Motor neuron (in vitro differentiated cells): ENCODE measurements around the gene LMCD1. TPM values are rescaled to one million over a fixed set of nuclear protein-coding genes. Genes with fewer than 3 reads are reported as not detected.

Experiments used
- ATAC-seq, 8 experiments: fragments of 200-7000 bp; cut with Tn5 transposase; replicated peaks in 6 of 8; 2 replicates each; pipeline ENCODE4 v1.8.0; 2021; ENCODE audit warnings: mild to moderate bottlenecking in 8 of 8, moderate library complexity in 8 of 8
- H3K27ac ChIP-seq, 2 donors: fragments of 250-450 bp; sonication (Bioruptor Pico); 2 replicates each; pipeline ENCODE4 v1.9.0; 2021; ENCODE audit warnings: antibody characterized with exemption in 2 of 2, mild to moderate bottlenecking in 2 of 2, moderate library complexity in 1 of 2
- H3K4me1 ChIP-seq, 2 donors: fragments of 250-450 bp; sonication (Bioruptor Pico); replicated peaks in 1 of 2; 2 replicates each; pipeline ENCODE4 v1.6.1; 2021; ENCODE audit warnings: antibody characterized with exemption in 2 of 2, mild to moderate bottlenecking in 2 of 2, moderate library complexity in 1 of 2
- H3K4me3 ChIP-seq, 5 donors: fragments of 250-450 bp; sonication (Bioruptor Pico); 2 replicates each; pipeline ENCODE4 v1.9.0; 2021; ENCODE audit warnings: antibody characterized with exemption in 5 of 5, mild to moderate bottlenecking in 5 of 5, moderate library complexity in 4 of 5
- WGBS, 10 experiments: fragments of 450-650 bp; shearing (Covaris generic); methylation state at CpG; one replicate each; pipeline ENCODE4 v1.0.0; 2022; 5-methylcytosine and 5-hydroxymethylcytosine counted together
- in situ Hi-C, 9 experiments: fragments of 400-800 bp; cut with MboI; loops; one replicate each; pipeline ENCODE4 v1.15.0; 2021; ENCODE audit warnings: low sequenced_read_pairs in 9 of 9, low pct_unique_long_range_greater_than_20kb in 2 of 9; ENCODE audit not compliant: unreplicated experiment in 9 of 9
- total RNA-seq, 8 experiments: library from RNA; unstranded; fragments of 300-600 nt; gene quantifications; 2 replicates each; pipeline versions ENCODE4 v1.2.3 to v1.2.4, GENCODE V29; 2022

LMCD1 gene
- total RNA-seq, 8 experiments from 2014 or later, result 1.8 to 57.1 (median 5.3) TPM

DNA sequence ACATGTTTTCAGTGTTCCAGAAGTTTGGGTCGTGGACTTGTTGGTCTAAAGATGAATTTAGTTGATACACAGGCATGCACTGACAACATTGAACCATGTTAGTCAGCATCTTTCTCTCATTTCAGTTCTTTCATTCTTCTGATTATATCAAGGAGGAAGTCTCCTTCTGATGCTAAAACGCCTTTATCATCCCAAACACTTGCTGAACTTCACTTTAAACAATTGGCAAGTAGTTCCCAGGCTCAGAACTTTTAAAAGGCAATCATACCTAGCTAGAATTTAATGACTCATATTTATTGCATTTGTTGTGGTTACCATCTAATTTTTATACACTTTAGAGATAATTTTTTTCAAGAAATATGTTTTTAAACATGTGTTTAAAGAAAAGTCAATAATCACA, 15.9 kb downstream of the LMCD1 start:
- Histone ChIP-seq H3K27ac (no peak overlapping the region), H3K4me3 (no peak overlapping the region), H3K4me1 (no peaks in the 10 kb centered on the region)
- in situ Hi-C loops, result no loop called here
- ATAC-seq, result no peak
- WGBS, 10 experiments, result 57 to 100% (median 88%) methylated on average over 1 to 2 of the region's 2 CpGs; no CpG with 5 or more reads in 1 of the 10 experiments

DNA sequence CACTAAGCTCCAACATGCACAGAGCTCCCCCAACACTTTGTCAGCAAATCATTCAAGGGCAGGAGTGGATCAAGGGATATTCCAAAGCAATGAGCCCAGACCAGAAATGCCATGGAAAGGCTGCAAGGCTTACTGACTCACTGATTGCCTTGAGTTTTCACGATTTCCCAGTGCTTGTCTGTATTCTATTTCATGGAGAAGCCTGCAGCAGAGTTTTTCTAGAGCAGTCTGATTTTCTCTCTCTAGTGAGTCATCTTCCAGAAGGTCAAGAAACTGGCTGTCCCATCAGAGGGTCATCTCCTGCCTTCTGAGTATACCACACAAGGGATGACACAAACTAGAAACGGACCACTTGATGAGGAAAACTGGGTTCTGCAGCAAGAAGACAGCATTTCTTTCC, 16.5 kb downstream of the LMCD1 start:
- Histone ChIP-seq H3K4me3 (no peak overlapping the region), H3K4me1 (peaks cover 0 to under 1% of the 10 kb centered on the region in 2 donors), H3K27ac (no peak overlapping the region)
- ATAC-seq, result no peak
- in situ Hi-C loops, result no loop called here
- 40 to 100% (median 78%) methylated on average over 1 to 2 of the region's 2 CpGs; no CpG with 5 or more reads in 4 of the 10 experiments for WGBS, 10 experiments

DNA sequence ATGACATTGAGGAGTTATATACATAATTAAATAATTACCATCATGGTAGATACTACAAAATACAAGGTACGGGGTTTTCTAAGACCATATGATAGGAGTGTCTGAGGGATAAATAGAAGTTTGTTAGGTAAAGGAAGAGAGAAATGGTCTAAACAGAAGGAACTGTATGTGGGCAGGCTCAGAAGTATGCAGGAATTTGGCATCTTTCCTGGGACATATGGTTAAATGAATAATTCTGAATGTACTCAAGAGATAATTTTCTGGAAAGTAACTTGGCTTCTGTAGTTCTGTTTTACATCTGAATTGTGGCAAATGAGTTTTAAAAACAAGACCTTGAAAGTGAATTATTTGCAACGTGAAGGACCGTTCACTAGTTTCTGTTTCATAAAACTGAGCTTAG, 17.5 kb downstream of the LMCD1 start:
- no peak overlapping the region for H3K27ac ChIP-seq
- no peak overlapping the region for H3K4me3 ChIP-seq
- in situ Hi-C loops, result no loop called here
- ATAC-seq, result peak in 3 of 8 experiments; percentile 10 to 83 (median 48)
- 24 to 85% (median 71%) methylated on average over 2 to 3 of the region's 3 CpGs; no CpG with 5 or more reads in 1 of the 10 experiments for WGBS, 10 experiments
- H3K4me1 ChIP-seq, result peaks cover 0 to 4% of the 10 kb centered on the region in 2 donors

DNA sequence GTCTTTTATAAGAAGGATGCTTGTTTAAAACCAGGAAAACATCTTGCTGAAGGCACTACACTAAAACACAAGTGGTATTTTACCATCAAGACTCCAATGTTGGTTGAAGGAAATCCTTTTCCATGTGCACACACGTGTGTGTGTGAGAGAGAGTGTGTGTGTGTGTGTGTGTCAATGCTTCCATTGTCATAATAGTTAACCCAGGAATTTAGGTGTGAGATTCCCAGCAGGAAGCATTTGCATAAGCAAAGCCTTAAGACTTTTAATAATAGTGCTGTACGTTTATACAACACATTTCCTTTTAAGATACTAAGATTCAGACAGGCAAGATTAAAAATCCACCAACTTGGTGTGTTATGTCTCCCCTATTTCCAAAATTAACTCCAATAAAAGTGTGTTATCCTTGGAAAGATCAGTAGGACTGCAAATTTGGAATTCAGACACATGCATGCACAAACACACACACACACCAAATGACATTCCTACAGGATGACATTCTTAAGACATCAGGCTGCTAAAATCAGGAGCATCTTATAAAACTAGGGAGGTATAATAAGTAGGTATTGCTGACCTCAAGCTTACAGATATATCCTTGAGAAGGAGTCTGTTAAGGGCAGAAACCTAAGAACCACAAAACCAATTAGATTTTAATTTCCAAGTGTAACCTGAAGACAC, 18.3 kb downstream of the LMCD1 start:
- in situ Hi-C loops, result no loop called here
- no peak overlapping the region for H3K27ac ChIP-seq
- H3K4me1 ChIP-seq, result peaks cover 0 to 4% of the 10 kb centered on the region in 2 donors
- 0 to 60% (median 39%) methylated on average over 1 to 2 of the region's 2 CpGs; no CpG with 5 or more reads in 2 of the 10 experiments for WGBS, 10 experiments
- ATAC-seq, result no peak
- no peak overlapping the region for H3K4me3 ChIP-seq

DNA sequence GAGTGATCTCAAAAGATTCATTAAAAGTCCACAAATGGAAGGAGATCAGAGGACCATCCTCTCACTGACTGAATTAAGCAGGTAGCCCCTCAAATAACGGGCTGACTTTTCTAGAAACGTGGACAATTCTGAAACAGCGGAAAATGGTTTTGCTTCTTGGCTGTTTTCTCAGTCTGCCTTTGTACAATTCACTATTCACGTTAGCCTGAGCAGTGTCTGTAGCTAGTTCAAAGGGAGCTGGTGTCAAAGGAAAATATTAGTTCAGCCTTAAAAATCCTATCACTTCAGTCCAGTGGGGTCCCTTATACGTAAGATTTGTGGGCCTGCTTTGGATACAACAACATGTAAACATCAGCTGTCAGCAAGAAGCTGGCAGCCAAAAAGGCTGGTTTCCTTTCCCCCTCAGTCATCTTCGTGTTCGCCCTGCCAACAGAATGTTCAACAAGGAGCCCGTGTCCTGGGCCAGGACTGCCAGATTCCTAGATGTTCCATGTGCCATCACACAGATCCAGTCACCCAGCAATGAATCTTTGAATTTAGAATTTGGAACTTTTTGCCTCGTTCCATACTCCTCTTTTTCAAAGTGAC, 19.3 kb downstream of the LMCD1 start:
- 59 to 100% (median 90%) methylated on average over 1 to 9 of the region's 9 CpGs; no CpG with 5 or more reads in 1 of the 10 experiments for WGBS, 10 experiments
- no peak overlapping the region for H3K27ac ChIP-seq
- H3K4me1 ChIP-seq, result peaks cover 0 to 4% of the 10 kb centered on the region in 2 donors
- in situ Hi-C loops, result no loop called here
- no peak for ATAC-seq
- H3K4me3 ChIP-seq, result no peak overlapping the region

DNA sequence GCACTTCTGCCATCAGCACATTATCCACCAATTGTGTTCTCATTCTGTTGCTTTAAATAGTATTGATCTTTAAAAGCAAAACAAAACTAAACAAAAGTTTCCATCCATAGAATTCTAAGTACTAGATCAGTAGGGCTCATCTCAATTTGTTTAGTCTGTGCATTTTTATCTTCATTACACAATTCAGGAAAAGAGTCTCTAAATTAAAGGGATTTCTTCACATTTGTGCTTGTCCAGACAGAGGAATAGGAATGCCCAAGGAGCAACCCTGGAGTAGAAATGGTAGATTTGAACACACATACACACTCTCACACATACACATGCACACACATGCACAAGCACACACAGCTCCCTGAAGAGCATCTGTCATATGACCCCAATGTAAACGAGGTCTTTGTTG, 21.4 kb downstream of the LMCD1 start:
- Histone ChIP-seq H3K4me1 (peaks cover 6 to 11% of the 10 kb centered on the region in 2 donors), H3K27ac (no peak overlapping the region), H3K4me3 (no peak overlapping the region)
- peak in 1 of 8 experiments; percentile 30 for ATAC-seq
- WGBS, 10 experiments, result 60 to 100% (median 80%) methylated on average over 1 of the region's 1 CpG; no CpG with 5 or more reads in 7 of the 10 experiments
- in situ Hi-C loops, result no loop called here

DNA sequence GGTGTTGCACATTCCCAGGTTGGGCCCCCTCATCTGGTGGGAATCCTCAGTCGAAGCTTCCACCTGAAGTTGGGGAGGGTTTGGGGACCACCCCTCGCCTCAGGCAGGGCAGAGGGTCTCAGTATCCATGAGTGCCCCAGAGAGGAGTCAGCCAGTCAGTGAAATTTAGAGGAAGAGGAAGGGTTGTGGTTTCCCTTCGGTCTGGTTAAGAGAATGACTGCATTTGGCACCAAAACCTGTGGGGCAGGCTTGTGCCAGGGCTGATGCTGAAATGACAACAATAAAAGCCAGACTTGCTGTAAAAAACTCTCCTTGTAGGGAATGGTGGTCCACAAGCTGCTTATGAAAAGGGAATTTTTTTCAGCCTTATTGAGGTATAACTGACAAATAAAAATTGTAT, 22.6 kb downstream of the LMCD1 start:
- no peak overlapping the region for H3K4me3 ChIP-seq
- no peak overlapping the region for H3K27ac ChIP-seq
- H3K4me1 ChIP-seq, result peaks cover 18 to 21% of the 10 kb centered on the region in 2 donors
- ATAC-seq, result no peak
- in situ Hi-C loops, result no loop called here
- 33 to 100% (median 62%) methylated on average over 1 to 3 of the region's 3 CpGs; no CpG with 5 or more reads in 4 of the 10 experiments for WGBS, 10 experiments

DNA sequence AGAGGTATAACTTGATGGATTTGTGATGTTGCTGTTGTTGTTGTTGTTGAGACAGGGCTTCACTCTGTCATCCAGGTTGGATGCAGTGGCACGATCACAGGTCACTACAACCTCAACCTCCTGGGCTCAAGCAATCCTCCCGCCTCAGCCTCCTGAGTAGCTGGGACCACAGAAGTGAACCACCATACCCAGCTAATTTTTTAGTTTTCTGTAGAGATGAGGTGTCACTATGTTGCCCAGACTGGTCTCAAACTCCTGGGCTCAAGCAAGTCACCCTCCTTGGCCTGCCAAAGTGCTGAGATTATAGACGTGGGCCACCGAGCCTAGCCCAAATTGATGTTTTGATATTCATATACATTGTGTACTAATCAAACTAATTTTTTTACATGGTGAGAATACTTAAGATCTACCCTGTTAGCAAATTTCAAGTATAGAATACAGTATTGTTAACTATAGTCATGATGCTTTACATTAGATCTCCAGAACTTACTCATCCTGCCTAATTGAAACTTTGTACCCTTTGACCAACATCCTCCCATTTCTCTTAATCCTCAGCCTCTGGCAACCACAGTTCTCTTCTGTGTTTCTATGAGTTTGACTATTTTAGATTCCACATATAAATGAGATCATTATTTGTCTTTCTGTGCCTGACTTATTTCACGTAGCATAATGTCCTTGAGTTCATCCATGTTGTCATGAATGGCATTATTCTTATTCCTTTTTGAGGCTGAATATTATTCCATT, 23.2 kb downstream of the LMCD1 start:
- 64 to 100% (median 100%) methylated on average over 1 to 4 of the region's 5 CpGs; no CpG with 5 or more reads in 1 of the 10 experiments for WGBS, 10 experiments
- in situ Hi-C loops, result no loop called here
- Histone ChIP-seq H3K4me1 (peaks cover 24 to 26% of the 10 kb centered on the region in 2 donors), H3K27ac (no peak overlapping the region), H3K4me3 (no peak overlapping the region)
- no peak for ATAC-seq

DNA sequence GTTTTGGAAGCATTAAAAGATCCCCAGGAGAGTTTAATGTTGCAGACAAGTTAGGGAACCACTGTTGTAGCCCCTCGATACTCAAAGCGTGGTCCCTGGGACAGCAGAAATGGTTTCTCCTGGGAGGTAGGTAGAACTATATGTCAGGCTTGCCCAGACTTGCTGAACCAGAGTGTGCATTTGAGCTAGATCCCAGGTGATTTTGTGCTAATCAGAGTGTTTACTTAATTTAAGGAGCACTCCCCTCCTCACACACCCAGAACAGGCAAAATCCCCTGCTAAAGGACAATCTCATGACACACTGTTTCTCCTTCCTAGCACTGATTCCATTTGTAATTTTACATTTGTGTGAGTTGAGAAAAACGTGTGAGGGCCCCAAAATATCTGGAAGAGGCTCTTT, 24.3 kb downstream of the LMCD1 start:
- H3K4me3 ChIP-seq, result no peak overlapping the region
- peaks cover 34 to 37% of the 10 kb centered on the region in 2 donors for H3K4me1 ChIP-seq
- no peak overlapping the region for H3K27ac ChIP-seq
- 33 to 100% (median 78%) methylated on average over 1 to 3 of the region's 3 CpGs; no CpG with 5 or more reads in 2 of the 10 experiments for WGBS, 10 experiments
- ATAC-seq, result no peak
- in situ Hi-C loops, result no loop called here

DNA sequence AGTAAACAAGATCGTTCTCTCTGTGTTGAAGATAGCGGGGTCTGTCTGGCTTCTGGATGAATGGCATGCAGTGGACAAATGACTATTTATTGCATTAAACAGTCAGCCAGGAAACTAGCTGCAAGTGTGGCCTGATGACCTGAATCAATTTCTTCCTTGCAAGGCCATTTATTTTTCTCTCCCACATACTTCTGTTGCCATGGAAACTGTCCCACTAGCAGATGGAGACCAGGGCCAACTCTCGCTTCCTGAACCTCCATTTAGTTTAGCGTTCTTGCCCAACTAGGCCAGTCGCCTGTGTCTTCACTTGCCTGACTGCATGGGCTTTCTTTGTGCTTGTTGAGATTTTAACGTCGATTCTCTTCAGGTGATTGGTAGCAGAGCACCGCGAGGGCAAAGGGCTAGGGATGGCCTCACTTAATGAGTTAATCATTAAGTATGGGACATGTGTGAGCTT, 27.6 kb downstream of the LMCD1 start:
- 0 to 87% (median 10%) methylated on average over 2 to 9 of the region's 9 CpGs; no CpG with 5 or more reads in 1 of the 10 experiments for WGBS, 10 experiments
- in situ Hi-C loops, result no loop called here
- H3K4me1 ChIP-seq, result peaks cover 43 to 48% of the 10 kb centered on the region in 2 donors
- H3K4me3 ChIP-seq, result no peak overlapping the region
- H3K27ac ChIP-seq, result peak overlapping the region; percentile 22 to 61
- peak in 5 of 8 experiments; percentile 90 to 94 (median 94) for ATAC-seq

DNA sequence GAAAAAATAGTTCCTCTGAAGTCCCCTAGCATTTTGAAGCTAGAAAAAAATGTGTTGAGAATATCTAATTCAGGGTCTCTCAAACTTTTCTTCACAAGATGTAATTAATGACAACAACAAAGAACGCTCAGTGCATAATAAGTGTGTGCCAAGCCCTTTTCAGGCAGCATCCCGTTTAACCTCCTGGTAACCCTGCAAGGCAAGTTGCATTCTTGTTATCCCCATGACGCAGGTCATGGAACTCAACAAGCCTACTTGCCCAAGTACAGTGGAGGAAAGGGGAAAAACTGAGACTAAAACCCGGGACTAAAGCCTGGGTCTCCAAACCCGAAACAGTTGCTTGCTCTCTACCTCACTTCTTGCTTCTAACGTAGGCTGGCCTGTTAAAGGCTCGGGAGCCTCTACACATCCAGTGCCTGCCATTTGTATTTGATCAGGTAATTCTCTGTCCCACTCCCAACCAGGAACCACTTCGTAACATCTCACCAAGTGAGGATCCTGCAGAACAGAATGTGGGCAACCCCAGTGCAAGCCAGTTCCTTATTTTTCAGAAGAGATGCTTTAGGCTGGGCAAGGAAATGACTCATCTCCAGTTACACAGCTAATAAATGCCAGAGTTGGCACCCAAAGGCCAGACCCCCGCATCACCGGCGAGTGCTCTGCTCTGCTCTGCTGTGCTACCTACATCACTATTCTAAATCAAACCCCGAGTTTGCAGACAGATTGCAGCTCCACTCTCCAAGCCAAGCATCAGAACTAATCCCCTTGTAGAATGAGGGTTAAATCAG, 28.3 kb downstream of the LMCD1 start:
- peak in 2 of 8 experiments; percentile 21 to 46 for ATAC-seq
- H3K27ac ChIP-seq, result no peak overlapping the region
- no peak overlapping the region for H3K4me3 ChIP-seq
- H3K4me1 ChIP-seq, result peaks cover 43 to 48% of the 10 kb centered on the region in 2 donors
- in situ Hi-C loops, result no loop called here
- WGBS, 10 experiments, result 27 to 90% (median 59%) methylated on average over 1 to 10 of the region's 12 CpGs; no CpG with 5 or more reads in 1 of the 10 experiments

DNA sequence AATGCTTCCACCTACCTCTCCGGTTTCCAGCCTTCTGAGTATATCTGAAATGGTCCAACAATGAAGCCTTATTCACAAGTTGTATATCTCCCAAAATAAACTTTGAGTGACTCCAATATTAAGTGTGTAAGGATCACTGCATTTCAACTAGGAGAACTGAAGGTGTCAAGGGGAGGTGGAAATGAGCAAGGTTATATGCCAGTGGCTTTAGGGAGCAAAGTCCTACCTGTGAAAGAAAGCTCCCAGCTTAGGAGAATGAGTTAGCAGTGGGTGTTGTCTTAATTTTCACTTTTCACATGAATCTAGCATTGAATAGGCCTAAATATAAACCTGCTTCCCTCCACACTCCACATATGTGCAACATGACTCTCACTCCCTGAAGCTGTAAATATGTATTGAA, 29.0 kb downstream of the LMCD1 start:
- ATAC-seq, result no peak
- in situ Hi-C loops, result no loop called here
- Histone ChIP-seq H3K4me3 (no peak overlapping the region), H3K27ac (no peak overlapping the region), H3K4me1 (peaks cover 43 to 48% of the 10 kb centered on the region in 2 donors)
- WGBS, 10 experiments, result 20 to 89% (median 64%) methylated on average over 1 of the region's 1 CpG; no CpG with 5 or more reads in 4 of the 10 experiments
